K562 (cell line): ENCODE data around the gene UBE2J2. TPM values are rescaled to one million over a fixed set of nuclear protein-coding genes. Genes with fewer than 3 reads are reported as not detected.
A peak's percentile ranks its signal among the peaks of the same experiment; 100 is the strongest.

ENCODE experiments used
- AFF4 ChIP-seq: sonication (generic); formaldehyde crosslinking; IDR thresholded peaks from 2 replicates; pipeline ENCODE4 v1.8.0; 2023; ENCODE audit warnings: mild to moderate bottlenecking, missing genetic modification reagents
- CEBPG ChIP-seq, 3 experiments: fragments of 200-800 bp in 1 of 3; sonication (Bioruptor generic) in 1 of 3; sonication (generic) in 1 of 3; formaldehyde crosslinking in 1 of 3; IDR thresholded peaks in 2 of 3; conservative IDR thresholded peaks in 1 of 3; 2 replicates each; pipeline versions ENCODE4 v1.6.1 to v1.8.0; 2016 to 2022; ENCODE audit warnings: missing compliant biosample characterization in 2 of 3, missing genetic modification characterization in 2 of 3, mild to moderate bottlenecking in 1 of 3, missing genetic modification reagents in 1 of 3
- E2F4 ChIP-seq: sonication (generic); formaldehyde crosslinking; IDR thresholded peaks from 2 replicates; pipeline ENCODE4 v1.8.0; 2022; ENCODE audit warnings: mild to moderate bottlenecking, low read depth, missing genetic modification reagents
- NFE2L1 ChIP-seq: fragments of 450-650 bp; IDR thresholded peaks from 2 replicates; pipeline ENCODE4 v1.6.1; 2016; ENCODE audit warnings: missing genetic modification characterization, low read depth, mild to moderate bottlenecking, missing compliant biosample characterization, moderate library complexity, borderline replicate concordance
- NFIC ChIP-seq: fragments of 450-650 bp; IDR thresholded peaks from 2 replicates; pipeline ENCODE4 v1.6.1; 2017; ENCODE audit warnings: mild to moderate bottlenecking, inconsistent platforms
- SAFB ChIP-seq: fragments of 200-400 bp; formaldehyde crosslinking; IDR thresholded peaks from 2 replicates; pipeline ENCODE4 v1.6.1; 2017; ENCODE audit warnings: low read depth, low read length, borderline replicate concordance
- STAT6 ChIP-seq: sonication (generic); formaldehyde crosslinking; IDR thresholded peaks from 2 replicates; pipeline ENCODE4 v1.8.1; 2023; ENCODE audit warnings: mild to moderate bottlenecking, missing genetic modification reagents
- polyA plus RNA-seq, 8 experiments: library from polyadenylated mRNA; depleted of rRNA in 4 of 8; stranded (reverse) in 5 of 8; unstranded in 3 of 8; fragments of >200 nt; fragmentation: Nextera tagmentation in 2 of 8; fragmentation: Illumina TruSeq in 1 of 8; extraction: Ambion mirVana in 2 of 8; extraction: Trizol in 1 of 8; gene quantifications; 2 replicates each; pipeline versions ENCODE4 v1.2.1 to v1.2.3, GENCODE V29; 2011 to 2014; ENCODE audit warnings: inconsistent platforms in 1 of 8, missing spikeins in 1 of 8
- total RNA-seq, 7 experiments: library from RNA; depleted of rRNA in 6 of 7; stranded (reverse); fragments of >200 nt in 6 of 7; fragmentation: Illumina TruSeq in 2 of 7; extraction: Trizol in 2 of 7; gene quantifications; 2 replicates each; pipeline versions ENCODE4 v1.2.1 to v1.2.3, GENCODE V29; 2011 to 2021; ENCODE audit warnings: low replicate concordance in 1 of 7

Gene UBE2J2
- total and polyA plus RNA-seq, 9 of the 15 experiments (the other 6 are each of a cell fraction or from before 2014, with no cell fraction given), result 0.93 to 112 (median 75.5) TPM

- TF ChIP-seq SAFB, result peak; percentile 92; the same call in 1 of the 2 replicates
- 0 out of 2 replicates have a peak, but pooled peaks have one; percentile 59 for TF ChIP-seq STAT6 (CRISPR knock-in tag)
- no peak for TF ChIP-seq NFE2L1 (tag)
- TF ChIP-seq CEBPG (CRISPR knock-in tag; IDR thresholded peaks at IDR 0.05), result 0 out of 2 replicates have a peak, but pooled peaks have one; percentile 43
- no peak for TF ChIP-seq CEBPG (tag; conservative IDR thresholded peaks at IDR 0.05 in 1 of 2, IDR thresholded peaks at IDR 0.05 in 1 of 2)
- TF ChIP-seq AFF4 (CRISPR knock-in tag), result no peak
- TF ChIP-seq E2F4, result no peak
- TF ChIP-seq NFIC, result 0 out of 2 replicates have a peak, but pooled peaks have one; percentile 6
These were observed 16.6 kb upstream of the UBE2J2 start (continued) for GRCh38 chr1:1290238-1290731.
